22Rv1 (cell line): ENCODE results near the gene PFKM.
"Not testable (repeated sequence)": the region's sequence is repeated elsewhere in the genome, so short reads cannot be mapped to it uniquely, and the experiment has no call there.

Experiments used
- H3K27ac ChIP-seq: fragments of 450-650 bp; 2 replicates; pipeline ENCODE4 v1.5.1; 2017
- CTCF ChIP-seq: fragments of 450-650 bp; IDR thresholded peaks from 2 replicates; pipeline ENCODE4 v1.5.1; 2017; ENCODE audit warnings: mild to moderate bottlenecking
- ZFX ChIP-seq: fragments of 450-650 bp; IDR thresholded peaks from 2 replicates; pipeline ENCODE4 v1.6.1; 2017; ENCODE audit warnings: antibody characterized with exemption, borderline replicate concordance

PFKM gene

DNA sequence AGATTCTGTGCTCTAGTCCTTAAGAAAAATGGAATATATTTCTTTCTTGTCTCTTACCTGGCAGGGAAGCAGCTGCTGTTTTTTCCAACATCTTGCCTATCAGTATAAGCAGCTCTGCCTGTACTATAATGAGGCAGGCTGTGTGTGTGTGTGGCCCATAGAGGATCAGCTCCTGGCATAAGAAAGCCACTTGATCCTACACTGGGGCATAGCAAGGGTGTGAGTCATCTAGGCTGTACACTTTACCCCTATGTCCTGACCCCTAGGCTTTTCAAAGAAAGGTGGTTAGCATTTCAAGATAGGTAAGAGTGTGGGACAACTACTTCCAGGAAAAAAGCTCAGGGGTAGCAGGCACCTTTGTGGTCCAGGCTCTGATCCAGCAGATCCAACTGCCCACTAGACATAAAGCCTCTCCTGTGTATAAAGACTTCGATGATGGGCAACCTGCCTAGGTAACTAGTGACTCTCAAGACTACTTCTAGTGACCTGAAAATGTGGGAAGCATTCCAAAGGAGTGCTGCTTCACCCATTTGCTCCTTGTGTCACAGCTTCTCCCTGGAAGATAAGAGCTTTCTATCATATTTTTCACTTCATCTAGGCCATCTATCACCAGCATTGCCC is 8.4 kb upstream of the PFKM start:
- H3K27ac ChIP-seq: no peak overlapping the region
- TF ChIP-seq ZFX (no peak), CTCF (no peak)

DNA sequence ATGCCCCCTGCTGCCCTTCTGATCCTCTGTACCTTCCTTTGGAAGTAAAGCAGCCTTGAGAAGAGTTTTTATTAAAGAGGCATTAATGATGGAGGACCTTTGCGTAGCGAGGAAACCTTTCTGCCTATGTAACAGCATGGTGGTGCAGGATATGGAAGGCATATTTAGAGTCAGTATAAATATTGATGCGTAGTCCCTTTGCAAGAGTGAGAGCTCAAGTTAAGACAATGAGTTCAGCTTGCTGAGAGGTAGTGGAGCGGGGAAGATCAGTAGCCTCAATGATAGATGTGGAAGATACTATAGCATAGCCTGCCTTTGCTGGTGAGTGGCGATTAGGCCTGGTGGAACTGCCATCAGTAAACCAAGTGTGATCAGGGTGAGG is 7.9 kb upstream of the PFKM start:
- H3K27ac ChIP-seq: not testable (repeated sequence)

GRCh38 chr12:48115957-48116356 is 3.2 kb upstream of the PFKM start:
- TF ChIP-seq ZFX (no peak), CTCF (no peak)
- H3K27ac ChIP-seq: no peak overlapping the region

- TF ChIP-seq CTCF: no peak
- no peak for TF ChIP-seq ZFX
- H3K27ac ChIP-seq: peak overlapping the region; percentile 73
Measured at GRCh38 chr12:48118284-48118871, 786 bp upstream of the PFKM start.

- TF ChIP-seq CTCF (no peak), ZFX (no peak)
- H3K27ac ChIP-seq: peak overlapping the region; percentile 73
Measured at GRCh38 chr12:48119834-48120195, 651 bp downstream of the PFKM start.

DNA sequence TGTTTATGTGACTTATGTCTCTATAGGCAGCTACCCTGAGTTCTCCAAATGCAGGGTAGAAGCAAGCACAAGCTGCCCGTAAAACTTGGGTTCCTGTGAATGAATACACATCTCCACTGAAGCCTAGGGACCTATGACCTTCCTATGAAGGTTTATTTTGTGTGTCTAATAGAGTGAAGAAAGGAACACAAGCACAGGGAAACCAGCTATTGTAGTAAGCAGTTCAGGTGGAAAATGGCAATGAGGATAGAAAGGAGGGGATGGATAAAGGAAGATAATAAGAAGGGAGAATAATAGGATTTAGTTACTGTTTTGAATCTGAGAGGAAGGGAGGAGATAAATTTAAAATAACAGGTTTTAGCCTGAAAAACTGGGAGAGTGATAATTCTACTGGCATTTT is 2.4 kb downstream of the PFKM start:
- TF ChIP-seq CTCF (no peak), ZFX (no peak)
- H3K27ac ChIP-seq: no peak overlapping the region

GRCh38 chr12:48122065-48122834 is 3.1 kb downstream of the PFKM start:
- H3K27ac ChIP-seq: no peak overlapping the region
- TF ChIP-seq ZFX (no peak), CTCF (no peak)
